Neuronal stem cell (in vitro differentiated cells): ENCODE results near the gene LAMA2.

Experiments used
- DNase-seq: peaks from one replicate; pipeline ENCODE4 v3.0.0-alpha.2; 2013; ENCODE audit warnings: low spot score
- H2AFZ ChIP-seq: one replicate; pipeline ENCODE4 v1.6.1; 2013; ENCODE audit warnings: mild to moderate bottlenecking, low read length, inconsistent platforms
- H2AK5ac ChIP-seq: 2 replicates; pipeline ENCODE4 v1.6.1; 2013; ENCODE audit warnings: low read depth, mild to moderate bottlenecking, inconsistent platforms, low read length, moderate library complexity, mixed read lengths
- H2BK120ac ChIP-seq: 2 replicates; pipeline ENCODE4 v1.6.1; 2013; ENCODE audit warnings: low read depth, mild to moderate bottlenecking, inconsistent platforms, low read length, moderate library complexity, mixed read lengths
- H2BK12ac ChIP-seq: one replicate; pipeline ENCODE4 v1.6.1; 2013; ENCODE audit warnings: low read length, inconsistent platforms
- H2BK15ac ChIP-seq: 2 replicates; pipeline ENCODE4 v1.6.1; 2013; ENCODE audit warnings: mild to moderate bottlenecking, low read length, inconsistent platforms, mixed read lengths
- H2BK5ac ChIP-seq: one replicate; pipeline ENCODE4 v1.6.1; 2013; ENCODE audit warnings: inconsistent platforms, mild to moderate bottlenecking, low read length, moderate library complexity
- H3K14ac ChIP-seq: one replicate; pipeline ENCODE4 v1.6.1; 2013; ENCODE audit warnings: low read length, inconsistent platforms
- H3K18ac ChIP-seq: 2 replicates; pipeline ENCODE4 v1.6.1; 2013; ENCODE audit warnings: low read length, inconsistent platforms
- H3K23ac ChIP-seq: 2 replicates; pipeline ENCODE4 v1.6.1; 2013; ENCODE audit warnings: low read depth, mild to moderate bottlenecking, mixed read lengths, low read length, inconsistent platforms; ENCODE audit not compliant: poor library complexity
- H3K27ac ChIP-seq: replicated peaks from 3 replicates; pipeline ENCODE4 v1.5.1; 2013; ENCODE audit warnings: low read length, inconsistent platforms
- H3K27me3 ChIP-seq, 3 experiments: 2 replicates each; pipeline ENCODE4 v1.6.1; 2013; ENCODE audit warnings: low read length in 3 of 3, mild to moderate bottlenecking in 2 of 3, inconsistent platforms in 1 of 3, low read depth in 1 of 3, mixed read lengths in 1 of 3, moderate library complexity in 1 of 3; ENCODE audit not compliant: control insufficient read depth in 3 of 3, insufficient read depth in 3 of 3
- H3K36me3 ChIP-seq, 2 donors: replicated peaks in 1 of 2; 2 replicates each; pipeline ENCODE4 v1.6.1; 2013; ENCODE audit warnings: low read length in 2 of 2; ENCODE audit not compliant: control insufficient read depth in 2 of 2, insufficient read depth in 2 of 2
- H3K4ac ChIP-seq: 2 replicates; pipeline ENCODE4 v1.6.1; 2013; ENCODE audit warnings: inconsistent platforms, mild to moderate bottlenecking, low read length, moderate library complexity
- H3K4me1 ChIP-seq, 2 donors: 1 replicate in 1 of 2; 2 replicates in 1 of 2; pipeline ENCODE4 v1.6.1; 2013; ENCODE audit warnings: low read length in 2 of 2, low read depth in 1 of 2; ENCODE audit not compliant: control insufficient read depth in 2 of 2, insufficient read depth in 1 of 2
- H3K4me2 ChIP-seq: one replicate; pipeline ENCODE4 v1.6.1; 2013; ENCODE audit warnings: mild to moderate bottlenecking, low read length, inconsistent platforms; ENCODE audit not compliant: insufficient read depth, poor library complexity, severe bottlenecking
- H3K4me3 ChIP-seq, 2 donors: 2 replicates each; pipeline ENCODE4 v1.5.1; 2013; ENCODE audit warnings: low read length in 2 of 2, mild to moderate bottlenecking in 2 of 2, inconsistent platforms in 1 of 2, moderate library complexity in 1 of 2
- H3K79me1 ChIP-seq: one replicate; pipeline ENCODE4 v1.6.1; 2013; ENCODE audit warnings: low read depth, mild to moderate bottlenecking, inconsistent platforms, low read length, moderate library complexity
- H3K9ac ChIP-seq: one replicate; pipeline ENCODE4 v1.6.1; 2013; ENCODE audit warnings: mild to moderate bottlenecking, low read depth, low read length, inconsistent platforms; ENCODE audit not compliant: poor library complexity
- H3K9me3 ChIP-seq, 2 donors: replicated peaks in 1 of 2; 2 replicates each; pipeline versions ENCODE3 to v1.6.1; 2013; ENCODE audit warnings: low read length in 2 of 2, mild to moderate bottlenecking in 2 of 2, inconsistent platforms in 1 of 2, low read depth in 1 of 2, mixed read lengths in 1 of 2, moderate library complexity in 1 of 2; ENCODE audit not compliant: control insufficient read depth in 2 of 2, insufficient read depth in 1 of 2
- H4K8ac ChIP-seq: one replicate; pipeline ENCODE4 v1.6.1; 2013; ENCODE audit warnings: low read depth, mild to moderate bottlenecking, inconsistent platforms, low read length, moderate library complexity
- H4K91ac ChIP-seq: one replicate; pipeline ENCODE4 v1.6.1; 2013; ENCODE audit warnings: low read length, low read depth, mild to moderate bottlenecking, inconsistent platforms; ENCODE audit not compliant: poor library complexity
- WGBS, 2 donors: extraction: QIAGEN DNeasy Blood & Tissue Kit; methylation state at CpG; one replicate each; pipeline ENCODE4 v1.1.7; 2013; ENCODE audit warnings: missing lambda C conversion rate in 2 of 2, mixed read lengths in 1 of 2; ENCODE audit not compliant: insufficient read length in 2 of 2, insufficient replicate concordance in 1 of 2; ENCODE audit errors: extremely low coverage in 2 of 2; 5-methylcytosine and 5-hydroxymethylcytosine counted together

LAMA2 gene

GRCh38 chr6:129104560-129104959 lies 221.6 kb downstream of the LAMA2 start:
- WGBS, 2 donors = no CpG with 5 or more reads among the region's 1 CpG
- no peak overlapping the region for H3K23ac ChIP-seq
- H3K9ac ChIP-seq = no peak overlapping the region
- no peaks in the 10 kb centered on the region for H3K27me3 ChIP-seq
- H3K36me3 ChIP-seq = no peaks in the 10 kb centered on the region
- H3K18ac ChIP-seq = no peak overlapping the region
- H4K91ac ChIP-seq = no peak overlapping the region
- H2BK15ac ChIP-seq = no peak overlapping the region
- no peak overlapping the region for H3K14ac ChIP-seq
- H2BK5ac ChIP-seq = no peak overlapping the region
- no peaks in the 10 kb centered on the region for H3K9me3 ChIP-seq
- no peak for DNase-seq
- no peak overlapping the region for H2AK5ac ChIP-seq
- no peak overlapping the region for H4K8ac ChIP-seq
- no peak overlapping the region for H3K4me2 ChIP-seq
- H3K4me1 ChIP-seq = peaks cover 1 to 10% of the 10 kb centered on the region in 2 donors
- no peak overlapping the region for H3K27ac ChIP-seq
- no peak overlapping the region for H3K4me3 ChIP-seq
- H2BK120ac ChIP-seq = no peak overlapping the region
- no peak overlapping the region for H3K4ac ChIP-seq
- H2AFZ ChIP-seq = no peak overlapping the region
- H2BK12ac ChIP-seq = no peak overlapping the region
- no peaks in the 10 kb centered on the region for H3K79me1 ChIP-seq

GRCh38 chr6:129105035-129105434 lies 222.1 kb downstream of the LAMA2 start:
- H4K8ac ChIP-seq = no peak overlapping the region
- H4K91ac ChIP-seq = no peak overlapping the region
- H3K36me3 ChIP-seq = no peaks in the 10 kb centered on the region
- peak overlapping the region; percentile 62 for H2AFZ ChIP-seq
- no peak overlapping the region for H3K9ac ChIP-seq
- H2BK12ac ChIP-seq = no peak overlapping the region
- H2BK15ac ChIP-seq = no peak overlapping the region
- no peak overlapping the region for H3K14ac ChIP-seq
- H3K4me1 ChIP-seq = peaks cover 1 to 10% of the 10 kb centered on the region in 2 donors
- H3K23ac ChIP-seq = no peak overlapping the region
- no peak overlapping the region for H3K4me2 ChIP-seq
- no peak overlapping the region for H2BK5ac ChIP-seq
- DNase-seq = no peak
- no peaks in the 10 kb centered on the region for H3K9me3 ChIP-seq
- H2AK5ac ChIP-seq = no peak overlapping the region
- H2BK120ac ChIP-seq = no peak overlapping the region
- no peak overlapping the region for H3K18ac ChIP-seq
- no CpG with 5 or more reads among the region's 1 CpG for WGBS, 2 donors
- H3K27ac ChIP-seq = no peak overlapping the region
- H3K4me3 ChIP-seq = no peak overlapping the region
- no peaks in the 10 kb centered on the region for H3K27me3 ChIP-seq
- H3K79me1 ChIP-seq = no peaks in the 10 kb centered on the region
- no peak overlapping the region for H3K4ac ChIP-seq

- no peak overlapping the region for H2BK120ac ChIP-seq
- H2BK12ac ChIP-seq = no peak overlapping the region
- H3K27ac ChIP-seq = no peak overlapping the region
- no peak overlapping the region for H3K14ac ChIP-seq
- H3K4ac ChIP-seq = no peak overlapping the region
- no peak overlapping the region for H3K4me2 ChIP-seq
- peaks cover 1 to 10% of the 10 kb centered on the region in 2 donors for H3K4me1 ChIP-seq
- H2AFZ ChIP-seq = peak overlapping the region; percentile 52
- no peak overlapping the region for H2BK5ac ChIP-seq
- no peak overlapping the region for H3K18ac ChIP-seq
- no CpG with 5 or more reads among the region's 2 CpGs for WGBS, 2 donors
- H2BK15ac ChIP-seq = no peak overlapping the region
- H3K23ac ChIP-seq = no peak overlapping the region
- no peak overlapping the region for H4K8ac ChIP-seq
- no peaks in the 10 kb centered on the region for H3K79me1 ChIP-seq
- H3K27me3 ChIP-seq = no peaks in the 10 kb centered on the region
- H3K4me3 ChIP-seq = no peak overlapping the region
- no peak overlapping the region for H3K9ac ChIP-seq
- DNase-seq = no peak
- H2AK5ac ChIP-seq = no peak overlapping the region
- H4K91ac ChIP-seq = no peak overlapping the region
- H3K36me3 ChIP-seq = no peaks in the 10 kb centered on the region
- no peaks in the 10 kb centered on the region for H3K9me3 ChIP-seq
Observed at GRCh38 chr6:129105793-129106192, 222.9 kb downstream of the LAMA2 start.

- Histone ChIP-seq H3K27ac (no peak overlapping the region), H3K14ac (no peak overlapping the region), H3K27me3 (no peaks in the 10 kb centered on the region), H3K9ac (no peak overlapping the region), H3K79me1 (no peaks in the 10 kb centered on the region), H3K23ac (no peak overlapping the region), H4K8ac (no peak overlapping the region), H4K91ac (no peak overlapping the region), H3K4me1 (peaks cover 1 to 10% of the 10 kb centered on the region in 2 donors), H3K36me3 (no peaks in the 10 kb centered on the region), H2AFZ (no peak overlapping the region), H2AK5ac (no peak overlapping the region), H3K9me3 (no peaks in the 10 kb centered on the region), H3K4ac (no peak overlapping the region), H2BK15ac (no peak overlapping the region), H3K18ac (no peak overlapping the region), H2BK120ac (no peak overlapping the region), H2BK5ac (no peak overlapping the region), H3K4me3 (no peak overlapping the region), H3K4me2 (no peak overlapping the region), H2BK12ac (no peak overlapping the region)
- no peak for DNase-seq
- WGBS, 2 donors = no CpG with 5 or more reads among the region's 1 CpG
Observed at GRCh38 chr6:129108337-129108736, 225.4 kb downstream of the LAMA2 start.
